Epithelial cell of esophagus (primary cell): Measurements from ENCODE around the gene SCN2B.

Experiments used
- DNase-seq: peaks from one replicate; pipeline ENCODE4 v3.0.0; 2010; ENCODE audit warnings: low read depth
- H3K4me3 ChIP-seq: 2 replicates; pipeline ENCODE4 v1.5.1; 2011; ENCODE audit warnings: mild to moderate bottlenecking, low read length, control low read depth
- TF ChIP-seq, protein P1 (sequence below): IDR thresholded peaks from 2 replicates; pipeline ENCODE4 v1.5.1; 2011; ENCODE audit warnings: low read depth, mild to moderate bottlenecking, low read length, control low read depth, inconsistent platforms; ENCODE audit not compliant: insufficient read depth; ENCODE audit errors: missing control alignments

Gene SCN2B

DNA sequence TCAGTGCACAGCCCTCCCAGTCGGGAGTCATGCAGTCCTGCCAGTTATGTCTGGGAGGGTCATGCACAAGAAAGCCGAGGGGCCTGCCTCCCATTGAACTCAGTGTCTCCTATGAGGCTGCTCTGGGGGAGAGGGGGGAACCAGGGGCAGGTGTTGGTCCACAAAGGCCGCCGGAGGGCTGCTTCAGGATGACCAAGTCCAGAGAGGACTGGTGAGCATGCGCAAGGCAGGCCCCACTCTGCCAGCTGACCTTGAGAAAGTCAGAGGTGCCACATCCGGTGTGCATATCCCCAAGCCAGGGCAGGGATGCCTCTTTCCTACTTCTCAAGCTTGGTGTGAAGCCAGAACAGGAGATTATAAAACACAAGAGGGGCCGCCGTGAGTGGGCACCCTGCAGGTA lies 28.2 kb downstream of the SCN2B start:
- DNase-seq, result no peak
- TF ChIP-seq, protein P1, sequence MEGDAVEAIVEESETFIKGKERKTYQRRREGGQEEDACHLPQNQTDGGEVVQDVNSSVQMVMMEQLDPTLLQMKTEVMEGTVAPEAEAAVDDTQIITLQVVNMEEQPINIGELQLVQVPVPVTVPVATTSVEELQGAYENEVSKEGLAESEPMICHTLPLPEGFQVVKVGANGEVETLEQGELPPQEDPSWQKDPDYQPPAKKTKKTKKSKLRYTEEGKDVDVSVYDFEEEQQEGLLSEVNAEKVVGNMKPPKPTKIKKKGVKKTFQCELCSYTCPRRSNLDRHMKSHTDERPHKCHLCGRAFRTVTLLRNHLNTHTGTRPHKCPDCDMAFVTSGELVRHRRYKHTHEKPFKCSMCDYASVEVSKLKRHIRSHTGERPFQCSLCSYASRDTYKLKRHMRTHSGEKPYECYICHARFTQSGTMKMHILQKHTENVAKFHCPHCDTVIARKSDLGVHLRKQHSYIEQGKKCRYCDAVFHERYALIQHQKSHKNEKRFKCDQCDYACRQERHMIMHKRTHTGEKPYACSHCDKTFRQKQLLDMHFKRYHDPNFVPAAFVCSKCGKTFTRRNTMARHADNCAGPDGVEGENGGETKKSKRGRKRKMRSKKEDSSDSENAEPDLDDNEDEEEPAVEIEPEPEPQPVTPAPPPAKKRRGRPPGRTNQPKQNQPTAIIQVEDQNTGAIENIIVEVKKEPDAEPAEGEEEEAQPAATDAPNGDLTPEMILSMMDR, result no peak
- no peak overlapping the region for H3K4me3 ChIP-seq

DNA sequence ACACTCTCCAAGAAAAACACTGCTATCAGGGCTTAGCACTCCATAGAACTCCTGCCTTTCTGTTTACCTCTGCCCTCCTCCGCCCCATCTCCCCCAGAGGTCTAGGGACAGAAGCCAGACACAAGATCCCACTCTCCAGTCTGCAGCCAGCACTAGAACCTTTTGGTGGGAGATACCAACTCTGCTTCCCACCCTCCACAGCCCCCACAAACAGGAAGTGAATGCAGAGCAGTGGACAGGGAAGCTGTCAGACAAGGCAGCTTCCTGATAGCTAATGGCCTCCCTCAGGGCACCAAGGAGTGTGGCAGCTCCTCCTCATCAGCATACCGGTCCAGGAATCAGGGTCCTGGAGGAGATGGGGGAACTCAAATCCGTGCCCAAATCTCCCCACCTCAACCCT lies 28.9 kb downstream of the SCN2B start:
- H3K4me3 ChIP-seq, result no peak overlapping the region
- TF ChIP-seq, protein P1, result no peak
- no peak for DNase-seq

- H3K4me3 ChIP-seq, result no peak overlapping the region
- no peak for DNase-seq
- TF ChIP-seq, protein P1, result no peak
These were observed 29.9 kb downstream of the SCN2B start for GRCh38 chr11:118146554-118146953.

GRCh38 chr11:118145285-118146227 lies 30.9 kb downstream of the SCN2B start:
- peak; percentile 96 for DNase-seq
- TF ChIP-seq, protein P1, result peak; percentile 83
- H3K4me3 ChIP-seq, result peak overlapping the region; percentile 56

GRCh38 chr11:118144301-118145268 lies 31.9 kb downstream of the SCN2B start:
- no peak overlapping the region for H3K4me3 ChIP-seq
- DNase-seq, result no peak

GRCh38 chr11:118143661-118144185 lies 32.7 kb downstream of the SCN2B start:
- TF ChIP-seq, protein P1, result no peak
- no peak for DNase-seq
- H3K4me3 ChIP-seq, result no peak overlapping the region

More at GRCh38 chr11:118144301-118145268, 31.9 kb downstream of the SCN2B start:
- TF ChIP-seq, protein P1, result no peak
